Limb (tissue), 2 donors: ENCODE results near the gene SIRPA.
"Not testable (repeated sequence)": the region's sequence is repeated elsewhere in the genome, so short reads cannot be mapped to it uniquely, and the experiment has no call there.

Experiments
- DNase-seq, 2 donors: peaks; one replicate each; pipeline ENCODE4 v3.0.0-alpha.2; 2016; ENCODE audit errors: extremely low spot score in 2 of 2

Gene SIRPA

GRCh38 chr20:1906361-1907051 lies 11.3 kb downstream of the SIRPA start:
- DNase-seq = no peak

GRCh38 chr20:1907586-1907985 lies 12.4 kb downstream of the SIRPA start:
- DNase-seq = no peak

- no peak for DNase-seq
Observed at GRCh38 chr20:1908191-1908590, 13.0 kb downstream of the SIRPA start.

GRCh38 chr20:1909097-1909496 lies 13.9 kb downstream of the SIRPA start:
- no peak for DNase-seq

- DNase-seq = no peak
Observed at GRCh38 chr20:1911536-1911935, 16.3 kb downstream of the SIRPA start.

GRCh38 chr20:1912053-1912452 lies 16.8 kb downstream of the SIRPA start:
- no peak for DNase-seq

- no peak for DNase-seq
Observed at GRCh38 chr20:1912646-1913045, 17.4 kb downstream of the SIRPA start.

GRCh38 chr20:1915233-1915632 lies 20.0 kb downstream of the SIRPA start:
- not testable (repeated sequence) for DNase-seq

GRCh38 chr20:1915725-1916124 lies 20.5 kb downstream of the SIRPA start:
- DNase-seq = no peak

GRCh38 chr20:1917786-1918185 lies 22.6 kb downstream of the SIRPA start:
- no peak for DNase-seq

- DNase-seq = no peak
Observed at GRCh38 chr20:1918491-1919165, 23.4 kb downstream of the SIRPA start.

GRCh38 chr20:1920252-1920651 lies 25.0 kb downstream of the SIRPA start:
- no peak for DNase-seq

GRCh38 chr20:1920826-1921225 lies 25.6 kb downstream of the SIRPA start:
- no peak for DNase-seq

GRCh38 chr20:1921985-1922384 lies 26.8 kb downstream of the SIRPA start:
- not testable (repeated sequence) for DNase-seq

GRCh38 chr20:1922786-1923185 lies 27.6 kb downstream of the SIRPA start:
- no peak for DNase-seq

GRCh38 chr20:1924910-1925861 lies 30.0 kb downstream of the SIRPA start:
- no peak for DNase-seq

- DNase-seq = no peak
Observed at GRCh38 chr20:1926237-1926636, 31.0 kb downstream of the SIRPA start.

GRCh38 chr20:1927217-1927616 lies 32.0 kb downstream of the SIRPA start:
- no peak for DNase-seq

GRCh38 chr20:1928154-1928553 lies 32.9 kb downstream of the SIRPA start:
- DNase-seq = no peak

- no peak for DNase-seq
Observed at GRCh38 chr20:1928782-1929181, 33.6 kb downstream of the SIRPA start.

GRCh38 chr20:1929460-1929859 lies 34.3 kb downstream of the SIRPA start:
- DNase-seq = no peak

GRCh38 chr20:1930165-1930564 lies 35.0 kb downstream of the SIRPA start:
- no peak for DNase-seq
